ENCODE data around the gene MED26.

Gene MED26

DNA sequence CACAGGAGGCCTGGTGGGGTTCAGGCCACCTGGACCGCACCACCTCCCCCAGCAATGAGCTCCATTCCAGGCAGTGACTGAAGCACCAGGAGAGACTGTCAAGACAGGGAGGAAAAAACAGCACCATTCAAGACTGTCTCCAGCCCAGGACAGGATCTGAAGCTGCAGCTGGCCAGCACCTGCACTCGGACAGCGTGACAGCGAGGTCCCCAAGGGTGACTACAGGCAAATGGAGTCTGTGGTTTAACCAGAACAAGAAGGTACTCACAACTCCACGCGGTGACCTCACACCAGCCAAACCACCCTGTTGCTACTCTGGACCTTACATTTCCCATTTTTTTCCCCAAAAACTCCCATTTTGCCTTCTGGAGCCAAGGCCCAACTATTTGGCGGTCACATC lies 9.8 kb downstream of the MED26 start:
- FAIRE-seq (no peak), DNase-seq (ENCODE audit: low spot score) (no peak)

DNA sequence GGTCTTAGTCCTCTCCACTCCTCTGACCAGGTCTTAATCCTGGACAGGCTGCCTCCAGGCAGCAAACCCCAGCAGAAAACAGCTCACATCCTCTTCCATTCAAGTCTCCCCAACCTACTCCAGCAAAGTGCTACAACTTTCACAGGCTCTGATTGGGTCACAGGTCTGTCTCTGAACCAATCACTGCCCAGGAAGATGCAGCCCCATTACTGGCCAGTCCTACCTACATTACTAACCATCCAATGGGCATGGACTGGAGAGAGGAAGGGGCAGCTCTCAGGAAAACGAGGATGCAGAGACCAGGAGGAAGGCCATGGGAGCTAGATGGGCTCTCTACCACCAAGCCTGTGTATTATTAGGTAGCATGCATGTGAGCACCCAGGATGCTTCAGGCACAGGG lies 12.2 kb downstream of the MED26 start:
- FAIRE-seq = no peak
- no peak for DNase-seq (ENCODE audit: low spot score)

DNA sequence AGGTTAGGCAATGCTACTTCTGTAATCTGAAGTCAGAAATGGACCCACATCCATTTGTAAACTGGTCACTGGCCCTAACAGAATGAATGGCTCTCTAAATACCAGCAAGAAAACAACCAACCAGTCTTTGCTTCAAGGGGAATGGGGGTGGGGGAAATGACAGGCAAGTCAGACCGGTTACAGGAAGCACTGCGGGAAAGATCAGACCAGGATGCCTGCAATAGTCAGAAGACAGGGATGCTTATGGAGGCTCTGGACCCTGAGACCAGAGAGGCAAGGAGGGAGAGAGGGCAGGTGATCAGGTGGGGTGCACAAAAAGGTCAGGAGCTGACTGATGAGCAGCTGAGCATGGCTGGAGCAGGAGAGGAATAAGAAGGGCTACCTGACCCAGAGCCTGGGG lies 13.1 kb downstream of the MED26 start:
- no peak for DNase-seq (ENCODE audit: low spot score)
- no peak for FAIRE-seq

DNA sequence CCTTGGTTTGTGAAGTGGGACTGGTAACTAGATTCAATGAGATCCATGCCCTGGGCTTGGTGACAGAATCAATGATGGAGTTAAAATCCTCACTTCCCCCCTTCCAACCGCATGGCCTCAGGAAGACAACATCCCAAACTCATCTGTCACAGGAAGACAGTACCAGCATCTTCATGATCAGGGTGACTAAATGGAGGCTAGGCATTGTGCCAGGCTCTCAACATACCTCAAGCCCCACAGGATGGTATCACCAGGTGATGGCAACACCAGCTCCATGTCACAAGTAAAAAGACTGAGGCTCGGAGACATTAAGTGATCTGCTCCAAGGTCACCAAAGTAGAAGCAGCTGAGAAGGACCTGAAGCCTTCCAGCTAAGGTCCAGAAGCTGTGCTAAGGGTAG lies 14.2 kb downstream of the MED26 start:
- no peak for DNase-seq (ENCODE audit: low spot score)
- no peak for FAIRE-seq

DNA sequence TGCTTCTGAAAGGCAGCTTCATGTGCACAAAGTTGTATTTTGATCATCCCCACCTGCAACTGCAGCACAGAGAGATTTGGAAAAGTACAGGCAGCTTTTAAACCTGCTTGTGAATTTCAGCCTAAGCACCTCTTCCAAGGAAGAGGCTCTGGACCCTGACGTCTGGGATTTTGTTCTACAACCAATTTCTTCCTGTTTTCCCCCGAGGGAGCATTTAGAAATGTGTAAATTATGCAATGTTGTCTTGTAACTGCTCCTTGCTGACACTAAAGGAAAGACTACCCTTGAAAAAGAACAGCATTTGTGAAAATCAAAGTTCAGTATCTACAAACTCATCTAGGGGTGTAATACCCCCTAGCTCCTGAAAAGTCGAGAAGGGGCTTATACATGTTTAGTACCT lies 15.4 kb downstream of the MED26 start:
- DNase-seq (ENCODE audit: low spot score) = no peak

DNA sequence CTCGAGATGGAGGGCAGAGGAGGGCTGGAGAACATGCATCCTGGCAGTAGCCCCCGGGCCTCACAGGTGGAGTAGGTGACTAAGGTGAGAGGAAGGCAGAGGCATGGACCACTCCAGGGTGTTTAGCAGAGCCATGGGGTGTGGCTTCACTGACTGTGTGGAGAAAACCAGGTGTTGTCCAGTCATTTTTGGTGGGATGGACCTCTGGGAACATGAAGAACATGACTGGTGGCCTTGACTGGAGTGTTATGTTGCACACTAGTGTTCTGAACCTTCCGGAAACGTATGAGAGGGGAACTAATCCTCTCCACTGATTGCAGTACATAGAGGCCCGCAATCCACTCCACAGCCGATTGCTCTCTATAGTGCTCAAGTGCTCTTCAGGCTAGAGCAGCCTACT lies 16.9 kb downstream of the MED26 start:
- no peak for DNase-seq (ENCODE audit: low spot score)
- FAIRE-seq = no peak

More for the DNA sequence above, 15.4 kb downstream of the MED26 start:
- no peak for FAIRE-seq

DNA sequence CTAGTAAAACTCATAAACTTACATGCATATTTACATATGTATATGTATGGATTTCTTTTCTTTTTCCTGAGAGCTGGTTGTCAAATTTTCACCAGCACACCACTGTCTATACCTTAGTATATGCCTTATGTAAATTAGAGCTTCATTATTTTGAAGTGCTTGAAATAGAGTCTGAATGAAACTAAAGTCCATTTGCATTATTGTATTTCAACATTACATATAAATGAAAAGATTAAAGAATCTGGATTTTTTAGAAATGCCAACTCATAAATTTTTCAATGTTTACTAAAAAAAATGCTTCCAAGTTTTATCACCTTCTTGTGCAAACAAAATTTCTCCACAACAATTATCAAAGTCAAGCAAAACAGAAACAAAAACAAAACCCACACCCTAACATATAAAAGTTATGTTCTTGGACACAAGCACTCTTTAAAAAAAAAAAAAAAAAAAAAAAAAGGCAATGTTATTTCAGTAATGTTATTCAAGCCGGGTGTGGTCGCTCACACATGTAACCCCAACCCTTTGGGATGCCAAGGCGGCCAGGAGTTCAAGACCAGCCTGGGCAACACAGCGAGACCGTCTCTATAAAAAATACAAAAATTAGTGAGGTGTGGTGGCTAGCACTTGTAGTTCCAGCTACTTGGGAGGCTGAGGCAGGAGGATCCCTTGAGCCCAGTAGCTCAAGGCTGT lies 18.3 kb downstream of the MED26 start:
- no peak for DNase-seq (ENCODE audit: low spot score)
- no peak for FAIRE-seq

DNA sequence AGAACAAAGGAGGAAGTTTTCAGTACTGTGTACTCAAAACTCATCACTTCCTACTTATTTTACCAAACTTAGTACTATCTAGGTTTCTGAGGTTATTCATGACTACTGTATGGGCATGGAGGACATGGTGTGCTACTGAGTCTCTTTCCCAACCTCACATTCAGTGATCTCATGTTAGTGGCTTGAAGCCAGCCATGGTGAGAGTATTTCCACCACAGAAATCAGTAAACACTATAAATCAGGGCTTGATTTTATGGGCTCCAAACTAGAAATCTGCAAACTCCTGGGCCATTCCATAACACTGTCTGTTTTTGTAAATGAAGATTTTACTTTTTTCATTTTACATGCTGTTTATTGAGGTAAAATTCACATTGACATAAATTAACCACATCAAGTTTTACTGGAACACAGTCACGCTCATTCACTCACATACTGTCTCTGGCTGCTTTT lies 19.7 kb downstream of the MED26 start:
- no peak for FAIRE-seq
- no peak for DNase-seq (ENCODE audit: low spot score)

DNA sequence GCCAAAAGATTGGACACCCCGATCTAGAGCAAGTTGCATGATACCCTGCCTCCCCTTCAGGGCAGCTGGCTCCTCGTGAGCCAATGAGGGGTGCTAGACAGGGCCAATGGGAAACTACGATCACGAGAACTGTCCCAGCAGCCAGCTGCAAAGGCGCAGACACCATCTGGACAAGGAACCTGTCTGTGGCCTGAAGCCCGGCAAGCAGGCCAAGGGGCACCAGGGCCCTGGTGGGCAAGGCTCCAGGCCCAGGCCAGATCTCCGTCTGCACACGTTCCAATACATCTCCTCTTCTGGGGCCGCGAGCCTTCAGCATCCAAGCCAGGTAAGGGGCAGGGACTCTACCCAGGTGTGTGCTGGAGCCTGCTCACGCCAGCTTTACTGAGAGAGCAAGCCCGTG lies 20.2 kb downstream of the MED26 start:
- FAIRE-seq (no peak), DNase-seq (ENCODE audit: low spot score) (no peak)

DNA sequence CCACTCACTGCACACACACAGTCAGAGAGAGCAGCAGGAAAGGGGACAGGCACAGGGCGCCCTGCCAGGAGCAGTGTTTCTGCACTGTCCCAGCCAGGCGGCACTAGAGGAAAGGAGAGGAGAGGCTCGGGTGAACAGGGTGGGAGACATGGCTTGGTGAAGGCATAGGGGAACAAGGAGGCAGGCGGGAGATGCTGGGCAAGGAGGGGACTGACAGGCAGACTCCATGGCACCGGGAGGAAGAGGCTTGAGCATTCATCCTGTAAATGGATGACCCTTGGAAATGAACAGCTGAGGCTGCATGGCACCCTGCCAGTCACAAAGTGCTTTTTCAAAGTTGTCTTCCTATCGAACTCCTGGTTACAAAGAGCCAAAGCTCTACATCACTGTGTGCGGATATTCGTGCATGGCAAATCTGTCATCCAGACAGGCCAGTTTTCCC lies 22.4 kb downstream of the MED26 start:
- DNase-seq (ENCODE audit: low spot score) (no peak), FAIRE-seq (no peak)

DNA sequence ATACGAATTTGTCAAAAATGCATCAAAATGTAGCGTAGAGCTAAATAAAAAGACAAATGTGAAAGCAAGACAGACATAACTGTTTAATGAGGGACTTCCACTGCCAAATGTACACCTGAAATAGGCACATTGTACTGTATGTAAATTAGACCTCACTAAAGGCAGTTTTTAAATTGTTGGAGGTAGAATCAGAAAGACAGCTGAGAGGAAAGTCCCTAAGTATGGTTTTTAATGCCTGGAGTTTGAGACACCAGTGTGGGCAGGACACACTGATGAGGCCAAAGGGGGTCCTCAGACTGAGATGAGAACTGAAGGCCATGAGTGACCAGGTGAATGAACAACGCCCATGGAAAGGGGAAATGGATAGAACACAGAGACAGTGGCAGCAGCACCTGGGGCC lies 22.9 kb downstream of the MED26 start:
- FAIRE-seq (no peak), DNase-seq (ENCODE audit: low spot score) (no peak)

DNA sequence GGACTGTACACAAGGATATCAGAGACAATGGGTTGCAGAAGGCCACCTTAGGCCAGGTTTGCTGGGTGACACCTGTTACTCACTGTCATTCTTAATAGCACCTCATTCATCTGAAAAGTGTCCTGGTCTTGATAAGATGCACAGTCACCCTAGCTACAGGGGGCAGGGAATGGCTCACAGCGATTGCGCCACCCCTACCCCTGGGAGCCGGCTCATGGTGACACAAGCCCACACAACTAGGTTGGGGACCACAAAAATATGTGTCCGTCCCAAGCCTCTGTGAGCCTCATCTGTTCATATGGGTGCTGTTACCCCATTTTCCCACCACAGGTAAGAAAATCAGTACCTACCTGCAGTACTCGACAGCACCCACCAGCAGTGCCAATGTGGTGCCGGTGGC lies 23.4 kb downstream of the MED26 start:
- no peak for FAIRE-seq
- no peak for DNase-seq (ENCODE audit: low spot score)

DNA sequence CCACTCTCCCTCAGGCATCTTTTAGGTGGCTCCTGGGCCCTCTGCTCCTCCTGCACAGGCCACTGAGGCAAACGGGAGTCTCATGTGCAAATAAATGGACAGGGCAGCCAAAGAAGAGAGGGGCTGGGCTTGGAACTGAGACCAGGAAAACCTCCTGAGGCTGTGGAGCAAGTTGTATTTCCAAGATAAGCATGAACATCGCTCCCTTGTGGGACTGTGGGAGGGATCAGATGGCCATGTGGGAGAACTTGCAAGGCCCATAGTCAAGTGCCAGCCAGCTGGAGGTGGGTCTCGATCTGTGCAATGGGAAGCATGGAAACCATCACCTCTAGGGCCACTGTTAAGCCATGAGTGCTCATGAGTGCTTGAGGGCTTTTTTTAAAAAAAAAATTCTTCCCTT lies 24.9 kb downstream of the MED26 start:
- DNase-seq (ENCODE audit: low spot score) (no peak), FAIRE-seq (no peak)

DNA sequence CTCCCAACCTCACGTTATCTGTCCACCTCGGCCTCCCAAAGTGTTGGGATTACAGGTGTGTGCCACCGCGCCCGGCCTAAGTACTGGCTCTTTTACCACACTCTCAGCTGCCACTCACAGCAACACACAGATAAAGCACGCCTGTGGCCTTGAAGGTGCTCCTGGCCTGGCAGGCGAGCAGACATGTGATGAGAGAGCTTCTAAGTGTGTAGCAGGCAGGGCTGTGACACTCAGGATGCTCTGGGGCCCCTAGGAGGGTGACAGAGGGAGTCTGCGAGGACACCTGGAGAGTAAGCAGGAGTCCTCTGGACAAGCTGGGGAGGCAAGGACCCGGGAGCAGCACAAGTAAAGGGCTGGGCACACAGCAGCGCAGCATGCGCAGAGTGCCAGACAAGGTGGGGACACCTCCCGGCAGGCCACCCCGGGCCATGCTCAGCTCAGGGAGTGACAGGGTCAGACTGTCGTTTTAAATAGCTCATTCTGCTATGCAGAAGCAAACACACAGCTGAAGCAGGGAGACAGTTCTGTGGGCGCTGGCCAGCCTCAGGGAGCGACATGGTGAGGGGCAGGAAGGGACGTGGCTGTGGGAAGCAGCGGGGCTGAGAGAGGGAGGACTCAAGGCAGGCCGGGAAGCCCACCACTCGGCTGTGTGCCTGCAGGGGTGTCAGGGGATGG lies 26.5 kb downstream of the MED26 start:
- no peak for FAIRE-seq
- no peak for DNase-seq (ENCODE audit: low spot score)

DNA sequence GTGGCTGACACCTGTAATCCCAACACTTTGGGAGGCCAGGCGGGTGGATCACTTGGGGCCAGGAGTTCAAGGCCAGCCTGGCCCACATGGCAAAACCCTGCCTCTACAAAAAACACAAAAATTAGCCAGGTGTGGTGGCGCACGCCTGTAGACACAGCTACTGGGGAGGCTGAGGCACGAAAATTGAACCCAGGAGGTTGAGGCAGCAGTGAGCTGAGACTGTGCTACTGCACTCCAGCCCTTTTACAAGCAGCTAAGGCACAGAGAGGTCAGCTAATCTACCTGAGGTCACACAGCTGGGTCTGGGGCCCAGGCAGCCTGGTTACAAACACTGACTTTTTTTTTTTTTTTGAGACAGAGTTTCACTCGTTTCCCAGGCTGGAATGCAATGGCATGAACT lies 27.2 kb downstream of the MED26 start:
- FAIRE-seq (no peak), DNase-seq (ENCODE audit: low spot score) (no peak)

DNA sequence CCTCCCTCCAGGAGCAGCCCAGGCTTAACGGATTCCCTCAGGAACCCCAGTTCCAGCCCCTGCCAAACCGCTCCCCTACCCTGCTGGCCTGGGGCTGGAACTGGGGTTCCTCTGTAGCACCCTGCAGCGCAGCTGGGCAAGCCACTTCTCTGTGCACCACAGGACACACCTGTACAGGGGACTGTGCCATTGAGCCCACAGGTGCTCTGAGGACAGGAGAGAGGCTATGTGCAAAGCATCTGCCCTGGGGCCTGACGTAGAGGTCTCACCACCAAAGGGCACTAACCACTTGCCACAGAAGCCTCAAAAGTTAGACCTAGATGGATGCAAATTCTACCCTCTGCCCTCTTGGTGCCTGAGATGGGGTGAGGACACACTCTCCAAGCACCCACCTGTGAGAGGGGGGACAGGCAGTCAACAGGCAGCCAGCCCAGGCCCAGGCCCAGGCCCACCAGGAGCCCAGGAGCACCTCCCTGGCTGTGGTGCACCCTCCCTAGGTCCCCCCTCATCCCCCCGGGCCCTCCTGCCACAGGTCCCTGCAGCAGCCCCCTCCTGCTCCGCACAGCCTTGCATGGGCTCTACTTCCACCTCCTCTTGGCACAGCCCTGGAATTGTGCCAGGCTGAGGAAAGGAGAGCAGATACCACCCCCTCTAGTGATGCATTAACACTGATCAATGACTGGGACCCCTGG lies 28.2 kb downstream of the MED26 start:
- FAIRE-seq (no peak), DNase-seq (ENCODE audit: low spot score) (no peak)

DNA sequence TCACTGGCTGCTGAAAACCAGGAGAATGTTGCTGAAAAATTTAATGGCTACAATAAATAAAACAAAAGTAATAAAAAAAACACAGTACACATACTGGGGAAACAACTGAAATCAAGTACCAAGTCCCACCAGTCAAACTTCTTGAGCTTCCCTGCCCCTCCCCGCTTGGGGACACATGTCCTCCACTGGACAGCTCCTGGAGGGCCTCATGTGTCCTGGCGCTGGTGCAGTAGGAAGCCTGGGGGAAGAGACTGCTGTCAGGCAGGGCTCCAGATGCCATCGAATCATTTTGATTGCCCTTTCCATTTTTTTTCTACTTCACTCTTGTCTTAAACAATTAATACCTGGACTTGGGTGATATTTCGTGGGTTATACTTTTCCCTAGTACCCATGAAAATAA lies 29.2 kb downstream of the MED26 start:
- DNase-seq (ENCODE audit: low spot score) = no peak
- FAIRE-seq = no peak

DNA sequence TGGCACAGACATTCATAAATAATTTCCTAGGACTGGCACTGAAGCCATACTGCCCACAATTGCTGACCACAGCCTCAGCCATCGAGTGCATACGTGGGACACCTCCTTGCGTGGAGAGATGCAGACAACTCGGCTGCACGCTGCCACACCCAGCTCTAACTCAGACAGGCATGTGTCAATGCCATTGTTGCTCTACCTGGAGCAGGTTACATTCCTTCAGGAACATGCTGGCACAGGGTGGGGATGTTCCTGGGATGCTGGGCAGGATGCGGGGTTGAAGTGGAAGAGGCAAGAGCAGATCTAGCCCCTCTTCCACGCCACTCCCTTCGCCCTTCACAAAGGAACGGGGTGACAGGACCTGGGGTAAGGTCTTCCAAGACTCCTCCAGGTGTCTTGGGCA lies 31.6 kb downstream of the MED26 start:
- FAIRE-seq (no peak), DNase-seq (ENCODE audit: low spot score) (no peak)

DNA sequence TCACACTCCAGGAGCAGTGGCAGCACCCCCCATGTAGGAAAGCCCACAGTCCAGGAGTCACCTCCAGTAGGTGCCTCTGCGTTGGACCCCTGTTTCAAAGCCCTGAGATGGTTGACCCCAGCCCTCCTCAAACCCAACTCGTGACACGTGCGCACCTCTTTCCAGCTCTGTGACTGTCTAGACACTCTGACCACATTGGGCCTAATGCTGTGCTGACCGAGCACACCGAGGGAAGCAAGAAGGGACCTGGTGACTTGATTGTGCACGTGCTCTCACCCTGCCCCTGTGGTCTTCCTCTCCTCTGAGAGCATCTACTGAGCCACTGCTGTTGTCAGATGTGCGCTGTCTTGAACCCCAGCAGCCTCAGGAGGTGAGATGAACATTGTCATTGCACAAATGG lies 32.9 kb downstream of the MED26 start:
- DNase-seq (ENCODE audit: low spot score) = no peak
- no peak for FAIRE-seq

DNA sequence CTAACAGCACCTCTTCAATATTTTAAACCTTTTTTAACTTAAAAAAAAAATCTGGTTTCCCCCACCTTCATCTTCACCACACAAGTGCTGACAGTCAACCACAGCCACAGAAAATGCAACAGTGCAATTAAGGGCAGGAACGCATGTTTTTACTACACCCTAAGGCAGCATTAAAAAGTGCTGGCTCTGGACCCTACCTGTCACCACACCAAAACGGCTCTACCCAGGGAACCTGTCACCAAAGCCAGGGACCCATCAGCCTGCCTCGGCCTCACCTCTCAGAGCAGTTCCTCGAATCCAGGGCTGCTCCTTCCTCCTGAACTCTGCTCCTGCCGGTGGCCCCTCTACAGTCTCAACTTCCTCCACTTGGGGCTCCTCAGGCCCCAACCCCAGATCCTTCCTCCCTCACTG lies 33.3 kb downstream of the MED26 start:
- FAIRE-seq (no peak), DNase-seq (ENCODE audit: low spot score) (no peak)

DNA sequence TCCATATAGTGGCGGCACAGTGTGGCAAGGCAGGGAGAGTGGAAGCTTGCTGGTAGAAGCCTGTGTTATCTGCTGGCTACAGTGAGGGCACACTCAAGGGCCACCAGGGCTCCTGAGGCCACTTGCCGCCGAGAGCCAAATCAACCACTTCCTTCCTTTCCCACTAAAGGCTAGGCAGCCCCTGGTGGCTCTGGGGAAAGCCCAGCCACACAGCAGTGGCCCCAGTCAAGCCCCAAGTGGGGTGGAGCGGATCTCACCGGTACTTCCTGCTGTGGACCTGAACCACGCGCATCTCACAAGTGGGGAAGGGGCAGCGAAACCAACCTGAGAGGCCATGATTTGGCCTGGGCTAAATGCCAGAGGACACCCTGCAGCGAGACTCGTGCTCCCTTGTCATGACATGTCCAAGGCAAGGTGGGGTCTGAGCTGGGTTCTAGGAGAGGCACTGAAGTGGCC lies 33.8 kb downstream of the MED26 start:
- DNase-seq (ENCODE audit: low spot score) = no peak
- FAIRE-seq = no peak

DNA sequence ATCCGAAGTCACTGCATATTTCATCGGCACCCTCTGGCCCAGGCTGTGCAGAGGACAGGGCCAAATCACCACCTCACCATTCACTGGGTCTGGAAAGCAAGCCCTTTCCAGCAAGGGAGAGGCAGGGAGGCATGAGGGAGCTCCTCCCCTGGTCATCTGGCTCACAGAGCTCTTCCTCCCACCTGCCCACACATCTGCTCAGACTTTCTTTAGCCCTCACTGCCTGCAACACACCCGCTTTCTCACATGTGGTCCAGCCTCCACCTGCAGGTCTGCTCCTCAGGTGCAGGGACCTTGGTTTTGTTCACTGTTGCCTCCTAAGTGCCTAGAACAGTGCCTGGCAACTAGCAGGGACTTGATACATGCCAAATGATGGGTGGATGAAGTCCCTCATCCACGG lies 34.8 kb downstream of the MED26 start:
- FAIRE-seq (no peak), DNase-seq (ENCODE audit: low spot score) (no peak)
